Iris pigment epithelial cell (primary cell): ENCODE measurements around the gene ZNF664.

ENCODE experiments used
- DNase-seq: peaks from one replicate; pipeline ENCODE4 v3.0.0-alpha.2; 2011; ENCODE audit warnings: low read depth

The ZNF664 gene

GRCh38 chr12:123958876-123959275 is 14.1 kb upstream of the ZNF664 start:
- DNase-seq = no peak

- DNase-seq = no peak
Observed at GRCh38 chr12:123960029-123960735, 12.8 kb upstream of the ZNF664 start.

GRCh38 chr12:123960856-123961255 is 12.2 kb upstream of the ZNF664 start:
- DNase-seq = no peak

- DNase-seq = no peak
Observed at GRCh38 chr12:123961585-123962345, 11.2 kb upstream of the ZNF664 start.

GRCh38 chr12:123962513-123962912 is 10.5 kb upstream of the ZNF664 start:
- no peak for DNase-seq

GRCh38 chr12:123963821-123964220 is 9.2 kb upstream of the ZNF664 start:
- DNase-seq = no peak

- DNase-seq = no peak
Observed at GRCh38 chr12:123965382-123965781, 7.6 kb upstream of the ZNF664 start.

GRCh38 chr12:123966596-123966995 is 6.4 kb upstream of the ZNF664 start:
- DNase-seq = peak; percentile 57

GRCh38 chr12:123967121-123967586 is 5.9 kb upstream of the ZNF664 start:
- DNase-seq = no peak

- no peak for DNase-seq
Observed at GRCh38 chr12:123971449-123971769, 1.6 kb upstream of the ZNF664 start.

- DNase-seq = peak; percentile 57
Observed at GRCh38 chr12:123971770-123972456, 1.1 kb upstream of the ZNF664 start.

GRCh38 chr12:123973552-123974341 is 732 bp downstream of the ZNF664 start:
- peak; percentile 20 for DNase-seq

- DNase-seq = no peak
Observed at GRCh38 chr12:123976227-123976826, 3.3 kb downstream of the ZNF664 start.

- DNase-seq = no peak
Observed at GRCh38 chr12:123979566-123979965, 6.6 kb downstream of the ZNF664 start.

- DNase-seq = no peak
Observed at GRCh38 chr12:123982269-123982668, 9.3 kb downstream of the ZNF664 start.

GRCh38 chr12:123983822-123984485 is 10.9 kb downstream of the ZNF664 start:
- peak; percentile 79 for DNase-seq

- DNase-seq = no peak
Observed at GRCh38 chr12:123984903-123985302, 11.9 kb downstream of the ZNF664 start.

- DNase-seq = peak; percentile 53
Observed at GRCh38 chr12:123986374-123986965, 13.5 kb downstream of the ZNF664 start.

- no peak for DNase-seq
Observed at GRCh38 chr12:123987022-123987421, 14.0 kb downstream of the ZNF664 start.

GRCh38 chr12:123989168-123989567 is 16.2 kb downstream of the ZNF664 start:
- DNase-seq = no peak

GRCh38 chr12:123989753-123990152 is 16.7 kb downstream of the ZNF664 start:
- no peak for DNase-seq
